Right hindlimb (tissue), 1 donor: ENCODE data around the gene CLMN.

Experiments used
- DNase-seq: peaks from one replicate; pipeline ENCODE4 v3.0.0-alpha.2; 2018

Gene CLMN

GRCh38 chr14:95319312-95320077 is at the start of gene CLMN:
CLMN (minus strand) TSS chr14:95319908; CDS start chr14:95319792, 116 bp downstream.
- DNase-seq = peak; percentile 60

GRCh38 chr14:95365401-95365800 is 45.7 kb upstream of the CLMN start:
- DNase-seq = no peak

GRCh38 chr14:95364481-95365209 is 44.9 kb upstream of the CLMN start:
- no peak for DNase-seq

GRCh38 chr14:95363468-95363954 is 43.8 kb upstream of the CLMN start:
- DNase-seq = no peak

- no peak for DNase-seq
Measured at GRCh38 chr14:95362138-95362494, 42.4 kb upstream of the CLMN start.

- DNase-seq = peak; percentile 35
Measured at GRCh38 chr14:95361373-95362137, 41.8 kb upstream of the CLMN start.

GRCh38 chr14:95360828-95361227 is 41.1 kb upstream of the CLMN start:
- no peak for DNase-seq

- DNase-seq = peak; percentile 49
Measured at GRCh38 chr14:95359994-95360826, 40.5 kb upstream of the CLMN start.

GRCh38 chr14:95356245-95356869 is 36.6 kb upstream of the CLMN start:
- no peak for DNase-seq

- no peak for DNase-seq
Measured at GRCh38 chr14:95355422-95355821, 35.7 kb upstream of the CLMN start.

GRCh38 chr14:95354834-95355233 is 35.1 kb upstream of the CLMN start:
- DNase-seq = no peak

- DNase-seq = no peak
Measured at GRCh38 chr14:95353664-95354063, 34.0 kb upstream of the CLMN start.

GRCh38 chr14:95353007-95353406 is 33.3 kb upstream of the CLMN start:
- no peak for DNase-seq

GRCh38 chr14:95352481-95352880 is 32.8 kb upstream of the CLMN start:
- DNase-seq = no peak

- DNase-seq = no peak
Measured at GRCh38 chr14:95349241-95349640, 29.5 kb upstream of the CLMN start.

- DNase-seq = no peak
Measured at GRCh38 chr14:95348395-95349080, 28.8 kb upstream of the CLMN start.

GRCh38 chr14:95346820-95347219 is 27.1 kb upstream of the CLMN start:
- no peak for DNase-seq

GRCh38 chr14:95346266-95346665 is 26.6 kb upstream of the CLMN start:
- no peak for DNase-seq

GRCh38 chr14:95345032-95345431 is 25.3 kb upstream of the CLMN start:
- DNase-seq = no peak

GRCh38 chr14:95344536-95344935 is 24.8 kb upstream of the CLMN start:
- DNase-seq = no peak

- DNase-seq = no peak
Measured at GRCh38 chr14:95341564-95341963, 21.9 kb upstream of the CLMN start.
